GM12891 (cell line): ENCODE results near the gene RYR2.

Experiments
- POLR2A ChIP-seq: IDR thresholded peaks from 2 replicates; pipeline ENCODE4 v1.6.1; 2011; ENCODE audit warnings: low read depth, low read length, control low read depth
- POLR2AphosphoS5 ChIP-seq: IDR thresholded peaks from 2 replicates; pipeline ENCODE4 v1.6.1; 2011; ENCODE audit warnings: low read depth, low read length, control low read depth
- POU2F2 ChIP-seq: IDR thresholded peaks from 2 replicates; pipeline ENCODE4 v1.6.1; 2011; ENCODE audit warnings: low read depth, mild to moderate bottlenecking, control low read depth, low read length, moderate library complexity
- TAF1 ChIP-seq: IDR thresholded peaks from 2 replicates; pipeline ENCODE4 v1.6.1; 2011; ENCODE audit warnings: low read depth, low read length, control low read depth

GRCh38 chr1:237386362-237387143 is 344.6 kb downstream of the RYR2 start:
- TF ChIP-seq POLR2A (no peak), POLR2AphosphoS5 (no peak), POU2F2 (no peak), TAF1 (no peak)
